OCI-M1 (cell line): ENCODE results near the gene ADAM12.
A peak's percentile ranks its signal among the peaks of the same experiment; 100 is the strongest.

ENCODE experiments used
- DNase-seq: peaks from one replicate; lab custom pipeline; 2025; lab: John Stamatoyannopoulos, UW

ADAM12 gene

DNA sequence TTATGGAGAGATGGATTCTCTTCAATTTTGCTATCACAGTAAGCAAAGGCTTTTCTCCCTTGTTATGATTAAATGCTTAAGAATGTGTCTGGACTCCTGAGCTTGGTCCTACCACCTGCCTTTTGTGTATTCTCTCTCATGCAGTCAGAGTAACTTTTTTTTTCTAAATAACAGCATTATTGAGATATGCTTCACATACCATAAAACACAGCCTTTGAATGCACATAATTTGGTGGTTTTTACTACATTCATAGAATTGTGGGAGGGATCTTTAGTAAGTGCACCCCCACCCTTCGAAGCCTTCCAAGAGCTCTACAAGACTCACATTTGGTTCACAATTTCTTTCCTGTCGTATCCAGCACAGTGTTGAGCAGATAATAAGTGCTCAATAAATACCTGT is 175.5 kb downstream of the ADAM12 start:
- no peak for DNase-seq

DNA sequence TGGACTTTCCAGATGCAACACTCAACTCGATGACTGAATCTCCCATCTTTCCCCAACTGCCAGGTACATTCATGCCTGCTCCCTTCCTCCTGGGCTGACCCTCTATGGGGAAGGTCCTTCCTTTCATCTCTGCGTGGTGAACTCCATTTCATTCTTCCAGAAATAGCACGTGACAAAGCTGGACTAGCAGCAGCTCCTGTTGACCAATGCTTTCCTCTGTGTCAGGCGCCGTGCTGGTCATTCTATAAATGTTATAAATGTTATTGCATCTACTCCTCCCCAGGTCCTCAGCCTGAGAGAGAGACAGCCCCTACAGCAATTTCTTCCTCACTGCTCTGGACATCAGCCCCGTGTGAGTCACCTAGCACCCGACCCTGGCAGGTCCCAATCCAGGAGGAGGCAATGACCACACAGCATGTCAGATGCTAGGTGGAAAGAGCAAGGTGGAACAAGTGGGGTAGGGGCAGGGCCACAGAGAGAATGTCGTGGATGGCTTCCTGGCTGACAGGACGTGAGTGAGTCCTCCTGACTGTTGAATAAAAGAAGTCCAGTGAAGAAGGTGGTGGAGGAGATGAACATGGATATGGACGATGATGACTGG is 178.1 kb downstream of the ADAM12 start:
- no peak for DNase-seq

DNA sequence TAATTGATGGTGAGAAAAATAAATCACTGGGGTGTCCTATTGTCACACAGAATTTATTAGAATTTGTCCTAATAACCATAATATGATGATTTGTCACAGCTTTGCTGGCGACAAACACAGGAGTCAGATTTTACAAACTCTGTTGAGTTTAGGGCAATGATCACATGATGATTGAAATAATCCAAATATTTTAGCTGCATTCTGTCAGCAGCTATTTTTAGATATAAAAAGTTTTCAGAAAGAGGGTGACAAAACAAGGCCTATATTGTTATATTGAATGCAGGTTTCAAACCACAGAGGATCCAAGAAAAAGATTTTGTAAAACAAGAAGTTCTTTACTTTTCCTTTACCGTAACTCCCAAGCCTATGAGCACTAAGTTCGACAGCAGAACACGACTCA is 178.8 kb downstream of the ADAM12 start:
- no peak for DNase-seq

DNA sequence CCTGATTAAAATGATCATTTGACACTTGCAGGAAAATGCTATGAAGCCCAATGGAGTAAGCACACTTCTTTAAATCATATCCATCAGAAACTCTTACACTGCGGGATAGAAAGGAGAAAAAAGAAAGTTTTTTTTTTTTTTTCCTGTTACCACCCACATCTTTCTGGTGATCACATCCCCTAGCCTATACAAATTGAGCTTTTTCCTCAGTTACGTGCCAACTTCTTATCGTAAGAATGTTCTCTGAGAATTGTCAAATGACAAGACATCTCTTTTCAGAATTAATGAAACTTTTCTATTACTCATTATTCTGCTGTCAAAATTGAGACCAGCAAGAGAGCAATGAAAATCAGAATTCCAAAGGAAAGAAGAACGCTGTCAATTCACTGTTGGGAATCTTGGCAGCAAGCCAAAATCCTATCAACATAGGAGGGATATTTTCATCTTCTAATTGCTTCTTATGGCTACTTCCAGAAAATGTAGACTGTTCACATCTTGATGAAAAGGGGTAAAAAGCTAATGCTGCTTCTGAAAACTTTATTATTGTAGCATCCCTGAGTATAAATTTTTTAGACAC is 179.5 kb downstream of the ADAM12 start:
- no peak for DNase-seq

DNA sequence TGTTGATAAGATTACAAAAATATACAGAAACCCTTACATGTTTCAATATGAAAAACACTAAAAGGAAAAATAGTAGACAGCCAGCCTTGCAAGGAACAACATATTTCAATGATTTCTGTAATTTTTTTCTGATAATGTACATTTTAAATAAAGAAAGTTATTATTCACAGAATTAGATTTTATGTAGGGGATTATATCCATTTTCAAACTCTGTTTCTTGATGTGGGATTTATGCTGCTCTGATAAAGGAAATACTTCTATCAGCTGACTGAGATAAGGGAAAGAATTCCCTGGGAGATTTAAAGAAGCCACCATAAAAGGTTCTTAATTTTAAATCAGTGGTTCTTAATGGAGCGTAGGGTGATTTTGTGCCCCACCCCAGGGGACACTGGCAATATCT is 180.4 kb downstream of the ADAM12 start:
- DNase-seq = no peak

DNA sequence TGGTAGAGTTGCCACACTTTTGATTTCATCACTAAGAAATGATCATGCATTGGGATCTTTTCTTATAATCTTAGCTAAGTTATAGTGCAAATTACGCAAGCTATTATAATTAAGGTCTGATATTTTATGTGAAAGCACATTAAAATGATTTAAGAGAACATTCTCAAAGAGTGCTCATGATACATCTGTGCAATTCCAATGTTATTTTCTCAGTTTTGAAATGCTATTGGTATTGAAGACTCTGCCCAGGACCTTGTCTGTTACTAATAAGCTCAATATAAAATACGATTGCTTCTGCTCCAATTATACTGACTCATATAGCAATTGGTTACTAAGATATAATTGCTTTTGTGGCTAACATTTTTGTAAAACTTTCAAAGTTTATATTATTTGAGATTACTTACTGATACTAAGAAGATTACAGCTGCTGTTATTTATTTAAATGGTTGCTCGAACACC is 180.9 kb downstream of the ADAM12 start:
- DNase-seq = no peak

DNA sequence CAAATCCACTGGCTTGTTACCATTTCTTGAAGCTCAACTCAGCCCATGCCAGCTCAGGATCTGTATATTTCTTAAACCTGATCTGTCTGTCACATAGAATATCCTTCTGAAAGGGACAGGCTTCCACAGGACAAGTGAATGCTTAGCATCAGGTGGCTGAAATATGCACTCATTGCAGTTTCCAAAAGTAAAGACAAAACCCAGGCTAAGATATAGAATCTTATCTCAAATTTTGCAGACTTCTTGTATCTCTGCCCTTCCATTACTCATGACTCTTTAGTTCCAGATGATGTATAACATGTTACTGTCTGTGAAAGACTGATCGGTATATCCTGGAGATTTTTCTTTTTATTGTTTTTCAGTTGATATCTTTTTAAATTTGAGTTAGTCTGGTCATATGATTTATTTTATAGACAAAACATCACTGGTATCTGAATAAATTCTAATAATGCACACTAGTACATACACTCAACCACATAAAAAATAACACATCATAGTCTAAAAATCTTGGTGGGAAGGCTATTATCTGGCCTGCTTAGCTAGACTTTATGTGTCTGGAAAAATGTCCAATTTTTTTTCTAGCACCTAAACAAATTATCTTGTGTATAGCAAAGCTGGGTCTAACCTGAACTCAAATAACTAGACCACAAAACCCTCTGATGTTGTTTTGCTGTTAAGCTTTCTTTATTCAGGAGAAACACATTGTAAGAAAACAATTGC is 182.6 kb downstream of the ADAM12 start:
- peak; percentile 58 for DNase-seq

DNA sequence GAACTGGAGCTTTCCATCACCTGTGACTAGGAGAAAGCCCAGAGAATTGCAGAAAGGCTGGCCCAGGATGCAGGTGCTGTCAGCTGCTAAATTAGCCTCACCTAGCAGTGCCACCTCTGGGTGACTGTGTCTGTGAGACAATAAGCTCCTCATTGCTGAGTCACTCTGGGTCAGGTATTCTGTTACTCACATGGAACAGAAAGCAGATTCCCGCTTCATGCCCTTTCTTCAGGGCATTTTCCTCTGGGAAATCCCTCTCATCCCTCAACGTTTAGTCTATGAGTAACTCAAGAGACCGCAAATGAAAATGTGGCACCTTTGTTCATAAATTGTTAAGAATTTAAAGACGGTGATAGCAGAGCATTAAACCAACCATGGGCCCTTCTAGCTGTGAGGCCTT is 184.0 kb downstream of the ADAM12 start:
- DNase-seq = no peak

DNA sequence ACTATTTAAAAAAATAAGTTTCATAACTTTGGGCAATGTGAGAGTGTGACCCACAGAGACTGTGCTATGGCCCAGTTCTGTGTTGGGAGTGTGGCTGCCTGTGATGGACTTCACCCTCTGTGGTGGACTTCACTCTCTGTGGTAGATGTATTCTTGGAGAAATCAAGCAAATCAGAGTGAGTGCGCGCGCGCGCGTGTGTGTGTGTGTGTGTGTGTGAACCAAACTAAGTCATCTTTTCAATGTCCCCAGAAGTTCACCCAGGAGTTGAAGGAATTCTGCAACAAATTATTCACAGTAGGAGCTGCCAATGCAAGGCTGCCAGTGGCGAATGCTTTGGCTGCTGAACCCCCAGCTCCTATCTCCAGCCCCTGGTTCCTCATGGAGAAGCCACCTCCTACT is 184.5 kb downstream of the ADAM12 start:
- peak; percentile 16 for DNase-seq

DNA sequence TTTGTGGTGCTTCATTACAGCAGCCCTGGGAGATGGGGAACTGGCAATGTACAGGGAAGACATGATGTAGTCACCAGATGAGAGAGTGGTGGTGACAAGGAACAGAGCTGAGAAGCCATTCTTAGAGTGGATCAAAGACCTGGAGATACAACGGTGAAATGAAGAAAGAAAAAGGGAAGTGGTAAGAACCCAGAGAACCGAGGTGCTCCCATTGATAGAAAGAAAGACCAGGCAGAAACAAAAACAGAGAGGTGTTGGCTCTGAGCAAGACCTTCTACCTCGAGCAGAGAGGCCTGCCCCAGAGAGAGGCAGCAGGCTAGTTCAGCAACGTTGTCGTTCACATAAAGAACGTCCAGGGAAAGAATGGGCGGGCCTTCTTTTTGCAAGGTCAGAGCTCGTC is 186.7 kb downstream of the ADAM12 start:
- peak; percentile 36 for DNase-seq

DNA sequence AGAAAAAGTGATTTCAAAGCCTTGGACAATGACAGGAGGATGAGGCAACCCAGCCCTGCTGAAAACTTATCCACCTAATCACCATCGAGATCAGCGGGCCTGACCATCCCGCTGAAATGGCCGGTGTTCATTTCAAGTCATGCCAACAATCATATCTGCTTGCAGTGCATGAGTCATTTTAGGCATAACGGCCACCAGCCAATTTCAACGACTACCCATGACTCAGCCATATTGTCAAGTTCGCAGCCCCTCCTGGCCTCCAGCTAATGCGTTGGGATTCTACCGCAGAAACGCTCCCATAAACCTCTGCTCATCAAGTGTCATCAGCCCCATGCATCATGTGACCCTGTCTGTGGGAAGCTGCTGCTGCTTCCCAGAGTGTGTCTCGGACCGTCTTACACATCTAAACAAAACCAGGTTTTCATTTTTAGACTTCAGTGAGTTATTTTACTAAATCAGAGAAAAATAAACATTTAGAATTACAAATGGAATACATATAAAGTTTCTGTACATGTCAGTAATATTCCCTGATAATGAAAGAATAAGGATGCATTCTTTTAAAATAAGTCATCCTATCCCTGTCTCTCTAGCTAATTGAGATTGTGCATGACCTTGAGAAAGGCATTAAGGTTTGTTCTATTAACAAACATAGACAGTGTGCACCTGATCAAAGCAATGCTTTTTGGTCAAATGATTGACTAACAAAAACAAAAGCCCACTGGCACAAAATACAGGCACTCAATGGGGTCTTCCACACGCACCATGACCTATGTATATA is 188.9 kb downstream of the ADAM12 start:
- DNase-seq = peak; percentile 95

DNA sequence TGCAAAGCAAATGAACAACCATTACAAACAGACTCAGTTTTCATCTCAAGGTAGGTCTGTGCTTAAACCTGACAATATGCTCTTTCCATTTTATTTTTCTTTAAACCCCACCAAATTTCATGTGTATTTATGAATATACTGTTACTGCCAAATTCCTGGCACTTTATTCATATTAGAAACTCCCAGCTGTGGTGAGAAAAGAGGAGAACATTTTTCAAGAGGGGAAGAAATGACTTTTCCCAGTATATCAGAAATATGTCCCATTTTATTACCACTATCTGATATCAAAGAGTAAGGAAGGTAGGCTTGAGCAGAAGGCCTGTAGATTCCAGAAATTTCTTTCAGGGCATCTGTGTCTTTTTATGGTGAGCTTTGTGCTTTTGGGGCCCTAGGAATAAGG is 189.6 kb downstream of the ADAM12 start:
- no peak for DNase-seq

DNA sequence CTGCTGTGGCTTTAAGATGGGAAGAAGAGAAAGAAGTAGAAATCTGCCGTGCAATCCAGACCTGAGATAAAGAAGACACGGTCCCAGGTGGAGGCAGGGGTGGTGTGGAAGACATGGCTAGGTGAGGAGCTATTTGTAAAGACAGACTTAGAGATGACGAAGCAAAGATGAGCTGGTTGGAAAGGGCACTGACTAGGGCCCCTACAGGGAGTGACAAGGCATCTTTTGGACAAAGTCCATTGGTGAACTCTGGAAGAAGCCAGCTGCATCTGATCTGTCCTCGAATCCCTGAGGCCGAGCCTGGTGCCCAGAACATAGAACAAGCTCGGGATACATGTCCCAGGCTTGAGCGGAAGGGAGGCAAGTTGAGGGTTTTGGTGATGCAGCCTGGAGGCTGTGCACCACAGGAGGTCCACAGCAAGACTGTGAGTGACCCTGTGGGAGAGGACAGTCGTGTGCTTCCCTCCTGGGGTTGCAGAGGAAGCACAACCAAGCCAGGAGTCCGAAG is 191.2 kb downstream of the ADAM12 start:
- no peak for DNase-seq

DNA sequence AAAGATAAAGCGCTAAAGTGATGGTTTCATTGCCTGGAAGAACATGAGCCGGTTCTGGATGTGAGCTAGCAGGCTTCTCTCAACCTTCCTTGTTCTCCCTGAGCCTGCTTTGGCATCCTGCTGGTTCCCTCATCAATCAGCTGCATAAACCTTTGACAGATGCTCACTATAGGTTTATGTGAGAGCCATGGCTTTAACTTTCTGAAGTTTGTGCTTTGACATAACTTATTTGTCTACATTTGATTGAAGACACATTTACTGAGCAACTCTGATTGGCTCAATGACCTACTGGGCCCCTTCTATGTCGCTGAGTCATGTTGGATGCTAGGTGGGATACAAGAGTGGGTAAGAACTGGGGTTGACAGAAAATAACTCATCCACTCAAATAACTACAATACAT is 192.0 kb downstream of the ADAM12 start:
- DNase-seq = no peak

DNA sequence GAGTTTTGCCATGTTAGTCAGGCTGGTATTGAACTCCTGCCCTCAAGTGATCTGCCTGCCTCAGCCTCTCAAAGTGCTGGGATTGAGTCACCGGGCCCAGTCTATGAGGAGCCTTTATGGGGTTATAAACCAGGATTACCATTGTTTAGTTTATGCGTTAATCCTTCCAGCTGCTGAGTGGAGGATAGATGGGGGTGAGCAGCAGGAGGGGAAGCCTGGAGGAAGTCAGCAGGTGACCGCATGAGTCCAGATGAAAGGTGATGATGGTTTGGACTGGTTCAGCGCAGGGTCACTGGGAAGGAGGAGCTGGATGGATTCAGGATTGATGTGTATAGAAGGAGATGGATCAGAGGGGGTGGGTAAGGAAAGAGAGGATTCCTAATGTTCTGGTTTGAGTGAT is 197.1 kb downstream of the ADAM12 start:
- DNase-seq = no peak

DNA sequence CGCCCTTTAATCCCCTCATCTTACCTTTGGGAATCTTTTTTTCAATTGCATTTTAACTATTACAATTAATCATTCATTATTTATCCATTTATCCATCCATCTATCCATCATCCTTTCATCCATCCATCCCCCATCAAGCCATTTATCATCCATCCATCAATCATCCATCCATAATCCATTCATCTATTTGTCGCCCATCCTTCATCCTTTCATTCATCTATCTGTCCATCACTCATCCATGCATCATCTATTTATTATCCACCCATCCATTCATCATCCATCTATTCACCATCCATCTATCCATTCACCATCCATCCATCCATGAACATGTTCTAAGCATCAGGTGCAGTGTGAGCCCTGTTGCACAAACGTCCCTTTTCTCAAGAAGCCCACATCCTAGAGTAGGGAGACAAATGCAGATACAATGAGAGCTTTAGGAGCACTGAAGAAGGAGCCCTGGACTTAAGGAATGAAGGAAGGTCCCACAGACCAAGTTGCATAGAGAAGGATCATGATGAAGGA is 199.5 kb downstream of the ADAM12 start:
- no peak for DNase-seq

DNA sequence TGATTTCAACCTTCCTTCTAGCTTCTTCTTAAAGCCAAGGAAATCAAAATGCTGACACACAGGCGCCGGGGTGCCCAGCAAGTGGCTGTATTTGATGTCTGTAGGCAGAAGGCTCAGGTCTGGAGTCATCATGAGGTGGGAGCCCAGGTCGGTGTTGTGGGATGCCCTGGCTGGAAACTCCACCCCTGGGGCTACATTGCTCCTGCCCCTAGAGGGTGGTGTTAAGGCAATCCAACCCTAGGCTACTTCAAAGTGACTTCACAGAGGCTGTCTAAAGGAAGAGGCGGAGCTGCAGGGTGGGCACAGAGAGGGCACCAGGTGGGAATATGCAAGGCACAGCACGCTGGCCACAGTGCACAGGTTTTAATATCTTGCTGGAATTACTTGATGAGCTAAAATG is 200.9 kb downstream of the ADAM12 start:
- DNase-seq = peak; percentile 25

DNA sequence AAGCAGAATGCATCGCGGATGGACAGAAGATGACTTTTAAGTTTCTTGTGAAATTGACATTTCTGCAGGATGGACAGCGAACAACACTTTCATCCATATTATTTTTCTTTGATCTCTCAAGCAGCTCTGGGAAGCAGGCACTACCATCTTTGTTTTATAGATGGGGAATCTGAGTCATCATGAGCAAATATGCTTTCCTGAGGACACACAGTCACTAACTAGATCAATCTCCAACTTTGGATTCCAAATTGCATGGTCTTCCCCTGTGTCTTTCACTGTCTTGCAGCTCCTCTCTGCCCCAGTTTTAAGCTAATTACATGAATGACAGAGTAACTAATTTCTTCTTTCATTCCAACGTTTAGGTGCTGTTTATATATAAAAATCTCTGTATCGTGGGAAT is 201.5 kb downstream of the ADAM12 start:
- no peak for DNase-seq

DNA sequence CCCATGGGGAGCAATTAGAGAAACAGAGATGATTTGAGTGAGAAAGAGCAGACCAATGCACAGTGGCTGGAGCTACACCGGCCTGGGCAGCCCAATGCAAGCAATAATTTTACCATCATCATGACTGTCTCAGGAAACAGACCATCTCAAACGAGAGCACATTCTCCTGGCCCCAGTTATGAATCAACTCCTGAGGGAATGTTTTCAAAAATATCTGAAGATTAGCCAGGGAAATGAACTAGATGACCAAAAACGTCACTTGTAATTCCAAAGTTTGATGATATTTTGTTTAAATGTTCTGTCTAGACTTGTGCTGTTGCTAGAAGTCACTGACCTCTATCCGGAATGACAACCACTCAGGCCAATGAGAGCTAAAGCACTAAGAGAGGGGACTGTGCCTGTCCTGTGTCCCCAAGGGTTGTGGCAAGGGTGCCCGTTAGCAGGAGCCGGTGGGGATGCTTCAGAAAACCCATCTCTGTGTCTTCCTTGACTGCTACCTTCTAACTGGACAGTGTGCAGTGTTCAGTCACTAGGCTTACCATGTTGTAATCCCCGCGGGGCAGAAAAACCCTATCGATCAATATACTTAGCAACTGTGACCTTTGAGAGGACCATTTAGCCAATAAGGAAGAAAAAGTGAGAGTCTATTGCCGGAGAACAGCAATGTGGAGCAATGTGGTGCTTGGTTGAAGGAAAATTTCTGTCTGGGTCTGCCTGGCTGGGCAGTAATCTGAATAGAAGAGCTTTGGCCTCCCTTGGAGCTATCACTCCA is 202.4 kb downstream of the ADAM12 start:
- no peak for DNase-seq

DNA sequence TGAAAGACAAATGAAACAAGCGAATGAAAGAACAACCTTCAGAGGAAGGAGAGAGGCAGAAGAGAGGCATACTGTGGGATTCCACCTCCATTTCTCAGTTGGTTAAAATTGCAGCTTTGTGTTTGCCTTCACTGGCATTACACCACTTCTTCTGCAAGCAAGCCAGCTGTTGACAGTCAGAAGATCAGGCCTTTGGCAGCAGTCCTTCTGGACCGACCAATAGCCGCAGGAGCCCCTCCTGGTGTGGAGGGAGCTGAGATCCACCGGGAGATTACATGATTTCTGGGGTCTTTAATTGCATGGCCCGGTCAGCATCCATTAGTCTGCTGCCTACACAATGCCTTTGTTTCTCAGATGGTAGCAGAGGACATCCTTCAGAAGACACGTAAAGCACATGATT is 206.7 kb downstream of the ADAM12 start:
- no peak for DNase-seq

DNA sequence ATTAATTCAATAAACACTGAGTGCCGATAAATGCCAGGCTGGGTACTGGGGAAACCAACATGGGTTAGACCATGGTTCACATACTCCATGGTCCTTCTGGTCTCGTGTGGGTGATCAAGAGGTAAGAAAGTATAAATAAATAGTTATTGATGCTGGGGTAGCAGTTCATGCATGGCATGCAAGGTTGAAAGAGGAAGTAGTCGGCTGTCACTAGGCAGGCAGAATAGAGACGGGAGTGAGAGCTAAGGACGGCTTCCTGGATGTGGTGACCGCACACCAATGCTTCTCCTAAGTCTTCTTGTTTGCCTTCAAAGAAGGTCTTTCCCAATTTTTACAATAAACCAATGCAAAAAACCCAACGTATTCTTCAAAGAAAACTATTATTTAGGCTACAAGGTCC is 208.6 kb downstream of the ADAM12 start:
- DNase-seq = peak; percentile 58
